Heart left ventricle (tissue), 16 donors: ENCODE data around the gene RAB4A. TPM values are rescaled to one million over a fixed set of nuclear protein-coding genes. Genes with fewer than 3 reads are reported as not detected.

Experiments
- ATAC-seq, 4 donors: fragments of 200-7000 bp; cut with Tn5 transposase; one replicate each; pipeline ENCODE4 v1.9.1; 2020 to 2022; ENCODE audit warnings: moderate library complexity in 4 of 4, mild to moderate bottlenecking in 3 of 4, moderate number of reproducible peaks in 1 of 4
- DNase-seq, 5 donors: peaks; one replicate each; pipeline ENCODE4 v3.0.0-alpha.2; 2020
- H3K27ac ChIP-seq, 12 donors: fragments of 200-600 bp; sonication (generic) in 4 of 12; one replicate each; pipeline versions ENCODE4 v1.5.0 to v1.8.0; 2016 to 2022; ENCODE audit warnings: mild to moderate bottlenecking in 2 of 12
- H3K27me3 ChIP-seq, 9 donors: fragments of 200-600 bp; sonication (generic) in 2 of 9; one replicate each; pipeline versions ENCODE4 v1.5.1 to v1.8.0; 2016 to 2022; ENCODE audit warnings: mild to moderate bottlenecking in 3 of 9
- H3K36me3 ChIP-seq, 9 donors: fragments of 200-600 bp; sonication (generic) in 2 of 9; one replicate each; pipeline versions ENCODE4 v1.5.0 to v1.8.0; 2018 to 2022; ENCODE audit warnings: mild to moderate bottlenecking in 2 of 9
- H3K4me1 ChIP-seq, 12 donors: fragments of 200-600 bp; sonication (generic) in 4 of 12; one replicate each; pipeline versions ENCODE4 v1.5.0 to v1.8.0; 2016 to 2022; ENCODE audit warnings: mild to moderate bottlenecking in 3 of 12
- H3K4me3 ChIP-seq, 12 donors: fragments of 200-600 bp; sonication (generic) in 4 of 12; one replicate each; pipeline versions ENCODE4 v1.5.0 to v1.8.0; 2017 to 2022; ENCODE audit warnings: mild to moderate bottlenecking in 9 of 12, moderate library complexity in 4 of 12
- H3K9me3 ChIP-seq, 12 donors: fragments of 200-600 bp; sonication (generic) in 4 of 12; one replicate each; pipeline versions ENCODE4 v1.5.0 to v1.8.0; 2016 to 2022; ENCODE audit warnings: mild to moderate bottlenecking in 1 of 12
- POLR2A ChIP-seq, 2 donors: fragments of 450-650 bp; IDR thresholded peaks; one replicate each; pipeline ENCODE4 v1.6.1; 2017; ENCODE audit warnings: antibody characterized with exemption in 2 of 2, mild to moderate bottlenecking in 2 of 2, moderate library complexity in 2 of 2
- WGBS, 4 donors: extraction: QIAGEN DNeasy Blood & Tissue Kit in 2 of 4; methylation state at CpG; one replicate each; pipeline versions ENCODE4 v1.1.5 to v1.1.7; 2013 to 2018; 5-methylcytosine and 5-hydroxymethylcytosine counted together
- intact Hi-C, 10 donors: fragments of 100-400 bp; cut with DNase I; formaldehyde crosslinking; loops; one replicate each; pipeline versions ENCODE4 v1.11.1 to v1.14.2; 2022
- polyA plus RNA-seq, 2 donors: library from polyadenylated mRNA; stranded (reverse); fragments of 200-250 nt; gene quantifications; one replicate each; pipeline ENCODE4 v1.2.3, GENCODE V29; 2013
- total RNA-seq, 9 donors: library from RNA; depleted of rRNA in 2 of 9; stranded (reverse); fragments of >200 nt in 2 of 9; fragmentation: NEBNext Ultra II Directional in 3 of 9; extraction: Animal tissue kit (Norgen Biotek cat#: 25700) in 3 of 9; gene quantifications; one replicate each; pipeline versions ENCODE4 v1.1.0 to v1.2.4, GENCODE V29; 2016 to 2023
- TF ChIP-seq, protein P1 (sequence below), 12 donors: fragments of 200-600 bp; sonication (generic) in 4 of 12; IDR thresholded peaks; one replicate each; pipeline versions ENCODE4 v1.5.0 to v1.8.0; 2018 to 2022; ENCODE audit warnings: antibody characterized with exemption in 12 of 12, mild to moderate bottlenecking in 5 of 12
- donor health status: ischemic (EF 13 %, LVEDD 7.1; RV severe dilation, severe dysfunction).
- donor health status: healthy with polysubstance abuse.
- donor health status: DM: no; HTN: yes; CAD: no.
- donor health status: DM: no; HTN: no; CAD: no.
- donor health status: ischemic (EF 25% LVEDD 6.9; RV normal size, moderate dysfunction).
- donor health status: ischemic (EF 25% LVEDD 5.7; RV mildly dilated, moderate dysfunction).
- donor health status: healthy.
- donor health status: DM: yes; HTN: yes; CAD: no.
- donor health status: ischemic (EF 35%, LVEDD 5.7; RV mildly dilated, moderate dysfunction).
- donor health status: nonischemic (EF 11% LVEDD 7.7; RV severe dilation, severe dysfunction).
- donor health status: DM: yes; HTN: yes; CAD: no.
- donor health status: PGD.
- donor health status: ischemic (EF 29% LVEDD 5.4; RV normal size, mild dysfunction).
- donor health status: nonischemic (EF 23%, LVEDD 6.1; RV moderate dilation, normal function).

RAB4A gene
- total and polyA plus RNA-seq, 11 donors: 27.6 to 159 (median 92.2) TPM

DNA sequence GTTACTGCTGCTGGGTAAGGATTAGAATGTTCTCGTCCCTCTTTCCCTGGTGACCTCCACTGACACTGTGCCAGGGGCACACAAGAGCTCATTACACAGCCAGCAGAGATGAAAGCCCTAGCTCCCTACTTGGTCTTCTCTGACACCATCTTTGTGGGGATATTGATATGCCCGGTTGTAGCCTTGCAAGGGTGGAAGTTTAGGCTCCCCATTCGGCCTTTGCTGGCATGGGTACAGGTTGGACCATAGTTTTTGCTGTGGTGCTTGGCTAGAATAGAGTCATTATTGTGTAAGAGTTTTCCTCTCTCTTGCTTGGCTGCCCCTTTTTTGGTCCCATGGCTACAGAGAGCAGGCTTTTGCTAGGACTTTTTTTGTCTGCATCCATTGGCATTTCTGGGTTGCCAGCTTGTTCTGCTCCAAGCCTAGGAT is 12.3 kb downstream of the RAB4A start:
- TF ChIP-seq POLR2A (IDR thresholded peaks at IDR 0.05): no peak
- TF ChIP-seq, protein P1, sequence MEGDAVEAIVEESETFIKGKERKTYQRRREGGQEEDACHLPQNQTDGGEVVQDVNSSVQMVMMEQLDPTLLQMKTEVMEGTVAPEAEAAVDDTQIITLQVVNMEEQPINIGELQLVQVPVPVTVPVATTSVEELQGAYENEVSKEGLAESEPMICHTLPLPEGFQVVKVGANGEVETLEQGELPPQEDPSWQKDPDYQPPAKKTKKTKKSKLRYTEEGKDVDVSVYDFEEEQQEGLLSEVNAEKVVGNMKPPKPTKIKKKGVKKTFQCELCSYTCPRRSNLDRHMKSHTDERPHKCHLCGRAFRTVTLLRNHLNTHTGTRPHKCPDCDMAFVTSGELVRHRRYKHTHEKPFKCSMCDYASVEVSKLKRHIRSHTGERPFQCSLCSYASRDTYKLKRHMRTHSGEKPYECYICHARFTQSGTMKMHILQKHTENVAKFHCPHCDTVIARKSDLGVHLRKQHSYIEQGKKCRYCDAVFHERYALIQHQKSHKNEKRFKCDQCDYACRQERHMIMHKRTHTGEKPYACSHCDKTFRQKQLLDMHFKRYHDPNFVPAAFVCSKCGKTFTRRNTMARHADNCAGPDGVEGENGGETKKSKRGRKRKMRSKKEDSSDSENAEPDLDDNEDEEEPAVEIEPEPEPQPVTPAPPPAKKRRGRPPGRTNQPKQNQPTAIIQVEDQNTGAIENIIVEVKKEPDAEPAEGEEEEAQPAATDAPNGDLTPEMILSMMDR (IDR thresholded peaks at IDR 0.05): no peak
- H3K4me3 ChIP-seq: no peak overlapping the region
- 50 to 64% (median 59%) methylated on average over 3 of the region's 3 CpGs for WGBS, 4 donors
- intact Hi-C loops: no loop called here
- peak overlapping the region in 1 of 12 donors; percentile 9 for H3K27ac ChIP-seq
- peaks cover 0 to 5% (median 0%) of the 10 kb centered on the region in 12 donors for H3K9me3 ChIP-seq
- no peaks in the 10 kb centered on the region for H3K27me3 ChIP-seq
- DNase-seq (peak in 2 of 5 donors; percentile 41 to 52), ATAC-seq (peak; percentile 52 to 89 (median 70))
- H3K36me3 ChIP-seq: peaks cover 0 to 8% (median 0%) of the 10 kb centered on the region in 9 donors
- H3K4me1 ChIP-seq: peaks cover 0 to 47% (median 19%) of the 10 kb centered on the region in 12 donors

DNA sequence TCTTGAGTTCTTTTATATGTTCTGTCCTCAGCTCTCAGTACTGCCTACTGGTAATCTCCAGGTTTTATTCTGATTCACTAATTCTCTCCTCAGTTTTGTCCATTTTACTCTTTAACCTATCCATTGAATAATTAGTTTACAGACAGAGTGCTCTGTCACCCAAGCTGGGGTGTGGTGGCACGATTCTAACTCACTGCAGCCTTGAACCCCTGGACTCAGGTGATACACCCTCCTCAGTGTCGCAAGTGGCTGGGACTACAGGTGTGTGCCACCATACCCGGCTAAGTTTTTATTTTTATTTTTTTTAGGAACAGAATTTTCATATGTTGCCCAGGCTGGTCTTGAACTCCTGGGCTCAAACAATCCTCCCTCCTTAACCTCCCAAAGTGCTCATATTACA is 14.0 kb downstream of the RAB4A start:
- peaks cover 0 to 25% (median 12%) of the 10 kb centered on the region in 9 donors for H3K36me3 ChIP-seq
- no peaks in the 10 kb centered on the region for H3K27me3 ChIP-seq
- intact Hi-C loops: no loop called here
- H3K27ac ChIP-seq: no peak overlapping the region
- no peak for TF ChIP-seq POLR2A (IDR thresholded peaks at IDR 0.05)
- TF ChIP-seq, protein P1 (IDR thresholded peaks at IDR 0.05): no peak
- H3K4me1 ChIP-seq: peaks cover 0 to 40% (median 13%) of the 10 kb centered on the region in 12 donors
- DNase-seq (no peak), ATAC-seq (no peak)
- WGBS, 4 donors: 93 to 99% (median 96%) methylated on average over 3 of the region's 3 CpGs
- no peak overlapping the region for H3K4me3 ChIP-seq
- H3K9me3 ChIP-seq: peaks cover 0 to 5% (median 0%) of the 10 kb centered on the region in 12 donors

DNA sequence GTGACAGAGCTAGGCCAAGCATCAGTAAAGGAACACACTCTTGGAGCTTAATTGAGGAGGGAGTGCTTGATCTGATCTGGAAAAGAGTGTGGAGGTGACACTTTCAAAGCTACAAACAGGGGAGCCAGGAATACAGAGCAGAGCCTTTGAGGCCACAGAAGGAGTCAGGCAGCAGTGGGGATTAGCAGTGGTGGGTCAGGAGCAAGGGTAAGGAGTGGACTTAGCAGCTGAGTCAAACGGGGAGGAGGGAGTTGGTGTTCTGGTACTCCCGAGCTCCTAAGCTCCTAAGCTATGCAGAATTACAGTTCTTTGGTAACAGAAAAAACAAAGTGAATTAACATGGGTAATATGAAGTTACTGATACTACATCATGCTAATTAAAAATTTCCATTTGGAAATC is 14.5 kb downstream of the RAB4A start:
- Histone ChIP-seq H3K27ac (no peak overlapping the region), H3K9me3 (peaks cover 0 to 5% (median 0%) of the 10 kb centered on the region in 12 donors), H3K4me1 (peaks cover 0 to 34% (median 12%) of the 10 kb centered on the region in 12 donors), H3K36me3 (peaks cover 0 to 31% (median 17%) of the 10 kb centered on the region in 9 donors), H3K27me3 (no peaks in the 10 kb centered on the region), H3K4me3 (no peak overlapping the region)
- intact Hi-C loops: no loop called here
- DNase-seq (no peak), ATAC-seq (no peak)
- TF ChIP-seq, protein P1 (IDR thresholded peaks at IDR 0.05): no peak
- TF ChIP-seq POLR2A (IDR thresholded peaks at IDR 0.05): no peak
- WGBS, 4 donors: 64 to 79% (median 70%) methylated on average over 2 of the region's 2 CpGs

DNA sequence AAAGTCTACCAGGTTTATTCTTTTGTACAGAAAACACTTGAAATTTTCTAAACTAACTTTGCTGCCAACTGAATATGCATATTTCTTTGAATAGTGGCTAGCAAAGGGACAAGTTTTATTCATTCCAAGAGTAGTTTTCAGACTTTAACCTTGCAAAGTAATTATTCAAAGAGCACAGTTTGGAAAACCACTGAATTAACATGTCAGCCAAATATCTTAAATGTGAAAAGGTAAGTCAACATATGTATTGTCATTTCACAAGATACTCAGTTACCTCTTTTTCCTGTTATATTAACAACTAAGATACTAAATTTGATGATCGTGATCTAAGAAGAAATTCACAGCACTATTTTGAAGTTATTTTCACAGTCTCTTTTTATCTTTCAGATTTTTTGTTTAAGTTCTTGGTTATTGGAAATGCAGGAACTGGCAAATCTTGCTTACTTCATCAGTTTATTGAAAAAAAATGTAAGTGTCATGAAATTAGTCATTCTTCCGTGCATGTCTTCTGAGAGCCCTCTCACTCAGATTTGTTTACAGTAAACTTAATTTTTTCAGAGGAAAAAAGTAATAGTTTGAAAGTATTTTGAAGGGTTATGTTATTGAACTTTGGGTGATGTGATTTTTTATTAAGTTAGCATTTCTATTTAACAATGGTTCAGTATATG is 15.3 kb downstream of the RAB4A start:
- Histone ChIP-seq H3K4me1 (peaks cover 0 to 26% (median 10%) of the 10 kb centered on the region in 12 donors), H3K4me3 (no peak overlapping the region), H3K27me3 (no peaks in the 10 kb centered on the region), H3K27ac (peak overlapping the region in 1 of 12 donors; percentile 35), H3K36me3 (peaks cover 0 to 38% (median 24%) of the 10 kb centered on the region in 9 donors), H3K9me3 (peaks cover 0 to 5% (median 0%) of the 10 kb centered on the region in 12 donors)
- TF ChIP-seq, protein P1 (IDR thresholded peaks at IDR 0.05): no peak
- no peak for TF ChIP-seq POLR2A (IDR thresholded peaks at IDR 0.05)
- no peak for ATAC-seq
- intact Hi-C loops: no loop called here
- no peak for DNase-seq
- WGBS, 4 donors: 82 to 89% (median 84%) methylated on average over 2 of the region's 2 CpGs
